GM04503 (cell line): Measurements from ENCODE around the gene ZNF26.

ENCODE experiments used
- DNase-seq: peaks from one replicate; pipeline ENCODE4 v3.0.0-alpha.2; 2012; ENCODE audit warnings: low read depth

ZNF26 gene

GRCh38 chr12:133063556-133063955 lies 77.4 kb downstream of the ZNF26 start:
- DNase-seq = no peak

GRCh38 chr12:133073836-133074235 lies 87.7 kb downstream of the ZNF26 start:
- no peak for DNase-seq
